SH-SY5Y (cell line): ENCODE results near the gene SAMD4A.

Experiments used
- GATA2 ChIP-seq: IDR thresholded peaks from 2 replicates; pipeline ENCODE4 v1.6.1; 2011; ENCODE audit warnings: mild to moderate bottlenecking, low read depth, low read length
- GATA3 ChIP-seq: IDR thresholded peaks from 2 replicates; pipeline ENCODE4 v1.6.1; 2011; ENCODE audit warnings: low read depth, mild to moderate bottlenecking, low read length, moderate library complexity

The SAMD4A gene

DNA sequence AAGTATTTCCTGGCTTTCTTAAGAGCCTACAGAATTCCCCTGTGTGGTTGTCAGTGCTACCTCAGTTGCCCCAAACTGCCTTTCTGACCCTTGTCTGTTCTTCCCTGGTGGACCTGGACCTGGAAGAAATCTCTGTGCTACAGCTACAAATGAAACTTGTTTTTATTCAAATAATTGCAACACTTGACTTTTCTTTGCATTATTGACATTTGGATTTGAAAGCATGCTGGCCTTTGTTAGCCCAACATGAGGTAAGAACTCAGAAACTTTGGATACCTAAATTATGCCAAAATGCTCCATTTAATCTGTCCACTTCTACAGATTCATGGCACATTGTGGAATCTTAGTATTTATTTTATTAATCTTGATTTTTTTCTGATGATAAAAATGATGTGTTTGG, 142.9 kb downstream of the SAMD4A start:
- no peak for TF ChIP-seq GATA2
- TF ChIP-seq GATA3 = no peak

DNA sequence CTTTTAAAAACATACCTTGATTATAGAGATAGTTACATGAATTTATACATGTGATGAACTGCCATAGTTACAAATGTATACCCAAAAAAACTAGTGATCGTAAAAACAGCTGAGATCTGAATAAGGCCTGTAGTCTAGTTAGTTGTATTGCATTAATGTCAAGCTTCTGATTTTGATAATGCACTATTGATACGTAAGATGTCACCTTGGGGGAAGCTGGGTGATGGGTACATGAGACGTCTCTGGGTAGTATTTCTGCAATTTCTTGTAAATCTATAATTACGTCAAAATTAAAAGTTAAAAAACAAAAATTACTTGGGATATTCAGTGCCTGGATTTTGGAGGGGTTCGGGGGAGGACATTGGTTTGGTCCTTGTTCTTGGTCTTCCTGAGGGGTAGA, 144.4 kb downstream of the SAMD4A start:
- TF ChIP-seq GATA3 (no peak), GATA2 (no peak)

DNA sequence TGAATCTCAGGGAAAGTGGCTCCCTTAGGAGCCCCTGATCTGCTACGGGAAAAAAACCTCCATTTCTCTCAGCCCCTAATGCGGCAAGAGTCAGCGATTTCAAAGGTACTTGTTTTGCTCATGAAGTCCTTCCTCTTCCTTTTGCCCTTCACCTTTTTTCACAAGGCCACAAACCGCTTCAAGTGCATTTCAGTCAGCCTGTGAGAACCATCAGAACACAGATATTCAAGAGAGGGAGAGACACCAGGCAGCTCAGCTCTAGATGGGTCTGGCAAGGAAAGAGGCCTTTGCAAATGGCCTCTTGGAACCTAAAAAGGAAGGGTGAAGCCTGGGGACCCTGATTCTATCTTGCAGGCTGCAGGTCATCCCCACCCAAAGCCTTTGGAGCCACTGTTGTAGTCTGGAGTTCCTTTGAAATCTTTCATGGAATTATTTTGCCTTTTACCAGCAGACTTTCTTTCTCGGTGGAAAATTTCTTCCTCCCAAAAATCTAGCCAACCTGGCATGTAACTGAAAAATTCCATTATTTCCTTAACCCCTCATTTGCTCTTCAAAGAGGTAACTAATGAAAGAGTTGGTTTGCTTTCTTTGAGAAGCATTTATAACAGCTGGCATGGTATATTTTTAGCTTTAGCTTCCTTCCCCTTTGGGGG, 145.0 kb downstream of the SAMD4A start:
- TF ChIP-seq GATA3 (no peak), GATA2 (no peak)

DNA sequence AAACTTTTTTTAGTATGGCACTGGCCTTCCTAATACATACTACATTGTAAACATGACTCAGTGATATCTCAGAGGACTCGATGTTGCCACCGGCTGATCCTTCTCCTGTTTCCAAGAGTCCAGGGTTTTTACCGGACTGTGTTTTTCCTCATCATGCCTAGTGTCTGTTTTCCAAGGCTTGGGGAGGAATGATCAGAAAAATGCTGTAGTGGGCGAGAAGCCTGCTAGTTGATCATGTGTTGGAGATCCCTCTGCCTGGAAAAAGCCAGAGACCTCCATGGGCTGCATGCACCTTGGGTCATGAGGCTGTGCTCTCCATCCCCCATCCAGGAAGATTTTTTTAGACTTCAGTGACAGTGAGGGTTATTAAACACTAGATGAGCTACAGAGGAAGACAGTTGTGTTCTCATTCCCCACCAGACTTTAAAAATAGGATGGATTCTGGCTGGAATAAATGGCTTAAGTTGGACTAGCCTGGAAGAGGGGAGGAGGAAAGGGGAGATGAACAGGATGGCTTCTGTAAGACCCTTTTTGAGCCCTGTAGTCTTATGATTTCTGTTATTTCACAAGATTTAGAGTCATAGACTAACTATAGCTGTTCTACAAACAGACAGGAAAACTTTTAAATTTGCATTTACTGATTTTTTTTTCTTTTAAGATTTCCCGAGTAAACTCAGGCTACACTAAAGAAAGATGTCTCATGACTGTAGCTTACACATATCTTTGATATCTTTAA, 145.7 kb downstream of the SAMD4A start:
- TF ChIP-seq GATA3 = no peak
- no peak for TF ChIP-seq GATA2

DNA sequence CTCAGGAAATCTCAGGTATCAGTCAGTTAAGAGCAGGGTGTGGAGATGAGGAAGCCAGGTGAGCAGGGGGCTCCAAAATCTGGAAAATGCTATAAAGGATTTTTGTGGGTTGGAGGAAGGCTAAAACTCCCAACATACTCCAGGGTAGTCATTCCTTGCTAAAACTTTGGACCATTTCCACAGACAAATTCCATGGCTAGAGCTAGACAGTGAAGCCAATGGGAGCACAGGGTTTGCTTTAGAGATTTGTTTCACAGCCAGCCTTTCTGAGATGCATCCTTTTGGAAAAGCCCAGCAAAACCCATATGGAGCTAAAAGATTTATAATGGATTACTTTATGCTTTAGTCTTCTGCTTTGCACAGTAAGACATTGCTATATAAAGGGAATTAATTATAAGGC, 146.5 kb downstream of the SAMD4A start:
- TF ChIP-seq GATA2 = no peak
- TF ChIP-seq GATA3 = no peak

DNA sequence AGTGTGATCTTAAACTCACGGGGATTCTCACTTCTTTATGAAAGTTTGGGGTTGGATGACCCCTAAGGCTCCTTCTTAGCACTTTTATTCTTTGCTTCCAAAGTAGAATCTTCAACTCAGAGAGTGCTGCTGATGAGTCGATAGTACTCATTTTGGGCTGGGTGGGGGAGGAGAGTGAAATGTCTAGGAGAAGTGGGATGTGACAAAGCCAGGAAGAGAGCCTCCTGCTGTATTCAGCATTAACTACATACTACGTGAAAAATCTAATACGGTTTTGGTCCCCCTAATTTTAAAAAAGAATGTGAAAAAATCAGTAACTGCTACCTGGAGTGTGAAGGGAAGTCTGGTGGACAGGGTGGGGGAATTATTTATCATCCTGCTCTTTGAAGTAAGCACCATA, 148.3 kb downstream of the SAMD4A start:
- TF ChIP-seq GATA3 (no peak), GATA2 (no peak)

DNA sequence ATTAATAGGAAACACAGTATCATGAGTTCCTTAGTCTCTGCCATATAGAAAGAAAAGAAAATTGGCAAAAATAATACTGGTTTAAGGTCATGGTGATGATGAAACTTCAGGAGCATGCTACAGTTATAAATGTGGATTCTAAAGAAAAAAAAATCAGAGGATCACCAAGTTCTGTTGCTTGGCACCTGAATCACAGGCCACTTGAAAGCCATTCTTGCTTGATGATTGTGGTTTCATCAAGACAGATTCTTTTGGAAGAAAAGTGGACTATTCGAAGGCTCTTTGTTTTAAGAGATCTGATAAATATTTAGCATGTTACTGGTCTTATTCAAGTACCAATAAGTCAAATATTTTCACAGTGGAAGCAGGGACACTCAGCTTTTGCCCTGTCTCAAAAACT, 148.9 kb downstream of the SAMD4A start:
- TF ChIP-seq GATA3 (no peak), GATA2 (no peak)

DNA sequence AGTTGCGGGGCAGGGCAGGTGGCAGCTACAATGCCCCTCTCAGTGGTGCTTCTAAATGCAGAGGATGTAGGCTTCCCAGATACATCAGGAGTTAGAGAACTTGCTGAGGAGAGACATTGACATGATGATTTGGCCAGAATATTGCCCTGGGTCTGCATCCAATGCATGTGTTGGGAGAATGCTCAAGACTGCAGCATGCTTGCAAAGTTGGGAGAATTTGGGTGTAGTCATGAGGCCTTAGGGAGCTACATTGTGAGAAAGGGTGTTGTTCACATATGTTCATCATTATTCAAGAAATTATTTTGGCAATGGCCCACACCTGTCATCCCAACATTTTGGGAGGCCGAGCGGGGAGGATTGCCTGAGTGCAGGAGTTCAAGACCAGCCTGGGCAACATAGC, 149.9 kb downstream of the SAMD4A start:
- TF ChIP-seq GATA3 (no peak), GATA2 (no peak)

DNA sequence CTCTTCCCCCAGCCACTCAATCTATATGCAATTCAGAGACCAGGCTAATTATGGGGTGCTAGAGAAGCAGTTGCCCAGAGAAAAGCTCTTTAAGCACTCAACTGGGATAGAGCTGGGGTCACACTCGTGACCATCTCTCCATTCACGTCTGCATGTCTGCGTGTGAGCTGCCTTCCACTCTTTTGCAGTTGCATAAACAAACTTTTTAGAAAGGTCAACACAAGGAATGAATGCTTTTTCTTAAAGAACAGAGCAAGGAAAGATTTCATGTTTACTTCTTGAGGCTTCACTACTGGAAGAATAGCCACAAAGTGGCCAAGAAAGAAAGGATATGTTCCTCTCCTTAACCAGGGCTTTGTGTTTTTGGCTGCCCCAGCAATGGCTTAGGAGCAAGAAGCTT, 151.1 kb downstream of the SAMD4A start:
- no peak for TF ChIP-seq GATA3

DNA sequence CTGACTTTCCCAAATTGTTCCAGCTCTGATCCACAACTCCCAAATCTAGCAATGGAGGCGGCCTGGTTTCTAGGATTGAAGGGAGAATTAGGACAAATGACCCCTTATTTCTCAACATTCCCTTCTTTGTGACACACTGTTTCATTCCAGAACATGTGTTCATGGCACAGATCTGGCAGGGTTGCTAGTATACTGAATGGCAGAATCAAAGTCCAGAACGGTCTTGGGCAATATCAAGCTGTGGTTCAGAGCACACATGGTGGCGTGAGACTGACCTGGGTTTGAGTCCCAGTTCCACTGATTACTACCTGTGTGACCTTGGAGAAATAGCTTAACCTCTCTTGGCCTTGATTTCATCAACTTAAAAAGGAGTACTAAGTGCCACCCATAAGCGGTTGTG, 152.5 kb downstream of the SAMD4A start:
- TF ChIP-seq GATA2 (no peak), GATA3 (no peak)

DNA sequence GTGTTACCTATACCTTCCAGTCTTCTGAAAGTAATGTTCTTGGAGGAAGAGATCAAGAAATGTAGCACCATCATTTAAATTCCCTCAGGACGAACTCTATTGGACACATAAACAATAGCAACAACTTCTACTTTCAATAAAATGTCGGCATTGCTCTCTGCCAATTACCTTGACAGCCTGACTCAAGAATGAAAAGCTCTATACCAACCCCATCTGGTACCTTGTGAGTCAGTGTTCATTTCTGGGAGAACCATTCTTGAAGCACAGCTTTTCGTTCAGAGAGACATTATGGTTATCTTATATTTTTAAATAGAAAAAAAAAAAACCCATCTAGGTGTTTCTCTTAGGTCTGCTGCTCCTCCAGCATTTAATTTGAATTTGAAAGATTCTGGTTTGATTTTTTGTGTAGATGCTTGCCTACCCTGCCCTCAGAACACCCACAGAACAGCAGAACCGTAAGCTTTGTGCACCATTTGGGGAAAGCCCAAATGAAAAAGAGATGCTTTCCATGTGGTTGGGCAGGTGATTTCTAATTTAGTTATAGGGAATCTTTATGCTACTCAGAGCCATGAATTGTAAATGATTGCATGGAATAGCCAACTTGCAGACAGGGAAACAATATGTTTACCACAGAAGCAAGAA, 156.0 kb downstream of the SAMD4A start:
- TF ChIP-seq GATA2 (no peak), GATA3 (no peak)

DNA sequence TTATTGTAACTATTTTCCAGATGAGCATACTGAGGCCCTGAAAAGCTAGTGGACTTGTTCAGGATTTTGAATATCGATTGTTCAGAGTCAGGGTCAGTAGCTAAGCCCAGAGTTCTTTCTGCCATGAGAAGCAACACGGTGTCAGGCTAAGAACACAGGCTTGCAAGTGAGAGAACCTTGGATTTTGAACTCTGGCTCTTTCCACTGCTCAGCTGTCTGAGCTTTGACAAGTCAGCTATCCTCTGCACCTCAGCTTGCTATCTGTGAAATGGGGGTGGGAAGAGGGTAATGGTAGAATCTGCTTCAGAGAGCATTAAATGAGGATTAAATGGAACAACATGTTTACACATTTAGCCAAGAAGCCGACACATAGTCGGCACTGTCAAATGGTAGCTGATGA, 157.2 kb downstream of the SAMD4A start:
- TF ChIP-seq GATA2 = no peak
- no peak for TF ChIP-seq GATA3

DNA sequence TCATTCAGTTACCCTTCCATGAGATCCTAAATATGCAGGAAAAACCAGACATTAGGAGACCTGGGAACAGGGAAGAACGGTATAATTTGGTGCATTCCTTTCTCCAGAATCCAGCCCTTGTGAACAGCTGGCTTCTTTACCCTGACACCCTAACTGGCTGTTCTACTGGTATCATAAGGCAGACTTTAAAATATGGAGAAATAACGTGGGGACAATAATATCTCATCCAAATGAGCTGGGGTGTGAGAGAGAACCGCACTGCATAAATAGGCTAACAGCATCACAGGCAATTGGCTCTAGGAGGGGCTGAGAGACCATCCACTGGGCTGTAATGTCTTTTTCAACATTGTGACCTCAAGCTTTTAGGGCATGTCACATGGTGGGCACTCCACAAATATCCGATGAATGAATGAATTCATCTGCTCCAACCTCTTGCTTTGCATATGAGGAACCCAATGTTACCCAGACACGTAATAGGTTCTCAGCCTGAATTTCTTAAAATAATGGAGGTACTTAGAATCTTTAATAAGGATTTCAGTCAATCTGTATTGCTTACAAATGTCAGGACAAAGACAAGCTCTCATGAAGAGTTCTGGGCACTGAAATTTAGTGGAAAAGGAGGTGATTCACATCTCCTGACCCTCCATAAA, 157.9 kb downstream of the SAMD4A start:
- TF ChIP-seq GATA2 (no peak), GATA3 (no peak)

DNA sequence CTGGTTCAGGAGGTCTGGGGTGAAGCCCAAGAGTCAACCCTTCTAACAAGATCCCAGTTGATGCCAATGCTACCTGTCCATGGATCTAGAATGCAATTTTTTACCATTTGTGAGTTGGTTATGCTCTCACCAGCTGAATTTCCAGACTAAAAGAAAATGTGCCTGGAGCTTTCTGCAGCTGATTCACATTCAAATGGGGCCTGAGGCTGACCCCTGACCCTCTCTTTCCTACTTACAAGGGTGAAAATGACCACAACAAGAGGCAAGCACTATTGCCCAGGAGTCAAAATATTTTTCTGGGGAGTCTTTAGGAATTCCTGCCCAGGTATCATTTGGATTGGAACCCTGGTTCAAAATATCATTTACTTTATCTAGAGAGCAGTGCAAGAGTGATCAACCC, 159.1 kb downstream of the SAMD4A start:
- no peak for TF ChIP-seq GATA2
- no peak for TF ChIP-seq GATA3
